ENCODE results near the gene ABHD8.

ABHD8 gene

DNA sequence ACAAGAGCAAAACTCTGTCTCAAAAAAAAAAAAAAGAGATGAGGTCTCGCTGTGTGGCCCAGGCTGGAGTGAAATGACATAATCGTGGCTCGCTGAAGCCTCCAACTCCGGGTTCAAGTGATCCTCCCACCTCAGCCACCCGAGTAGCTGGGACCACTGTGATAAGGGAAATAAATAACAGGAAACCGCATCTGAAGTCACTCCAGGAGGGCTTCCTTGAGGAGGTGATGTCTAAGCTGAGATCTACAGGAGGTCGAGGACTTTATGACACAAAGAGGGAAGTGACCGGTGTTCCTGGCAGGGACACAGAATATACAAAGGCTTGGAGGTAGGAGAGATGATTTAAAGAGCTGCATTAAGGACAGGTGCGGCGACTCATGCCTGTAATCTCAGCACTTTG, 48.6 kb downstream of the ABHD8 start:
- Histone ChIP-seq H3K27ac (ENCODE audit: low read depth, low read length) (no peak overlapping the region), H3K4me3 (ENCODE audit: low read length) (no peak overlapping the region), H3K4me2 (ENCODE audit: low read length) (no peak overlapping the region), H3F3A (ENCODE audit: control insufficient read depth, insufficient read depth) (no peaks in the 10 kb centered on the region), H3K4me1 (ENCODE audit: control insufficient read depth, low read length) (no peaks in the 10 kb centered on the region), H3K79me2 (ENCODE audit: control insufficient read depth, low read length) (no peaks in the 10 kb centered on the region), H3K27me3 (ENCODE audit: control insufficient read depth, low read length) (no peaks in the 10 kb centered on the region), H3K9me3 (ENCODE audit: control insufficient read depth, insufficient read depth, low read length) (no peaks in the 10 kb centered on the region), H4K20me1 (ENCODE audit: control insufficient read depth, insufficient read depth, low read depth, low read length) (no peaks in the 10 kb centered on the region), H3K9me2 (replicated peaks; ENCODE audit: control insufficient read depth, low read length) (no peaks in the 10 kb centered on the region), H3K36me3 (ENCODE audit: control insufficient read depth, low read length) (no peaks in the 10 kb centered on the region)
- TF ChIP-seq EZH2phosphoT487 (IDR thresholded peaks at IDR 0.05; ENCODE audit: borderline replicate concordance, low read length): no peak
- TF ChIP-seq, protein P1, sequence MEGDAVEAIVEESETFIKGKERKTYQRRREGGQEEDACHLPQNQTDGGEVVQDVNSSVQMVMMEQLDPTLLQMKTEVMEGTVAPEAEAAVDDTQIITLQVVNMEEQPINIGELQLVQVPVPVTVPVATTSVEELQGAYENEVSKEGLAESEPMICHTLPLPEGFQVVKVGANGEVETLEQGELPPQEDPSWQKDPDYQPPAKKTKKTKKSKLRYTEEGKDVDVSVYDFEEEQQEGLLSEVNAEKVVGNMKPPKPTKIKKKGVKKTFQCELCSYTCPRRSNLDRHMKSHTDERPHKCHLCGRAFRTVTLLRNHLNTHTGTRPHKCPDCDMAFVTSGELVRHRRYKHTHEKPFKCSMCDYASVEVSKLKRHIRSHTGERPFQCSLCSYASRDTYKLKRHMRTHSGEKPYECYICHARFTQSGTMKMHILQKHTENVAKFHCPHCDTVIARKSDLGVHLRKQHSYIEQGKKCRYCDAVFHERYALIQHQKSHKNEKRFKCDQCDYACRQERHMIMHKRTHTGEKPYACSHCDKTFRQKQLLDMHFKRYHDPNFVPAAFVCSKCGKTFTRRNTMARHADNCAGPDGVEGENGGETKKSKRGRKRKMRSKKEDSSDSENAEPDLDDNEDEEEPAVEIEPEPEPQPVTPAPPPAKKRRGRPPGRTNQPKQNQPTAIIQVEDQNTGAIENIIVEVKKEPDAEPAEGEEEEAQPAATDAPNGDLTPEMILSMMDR (IDR thresholded peaks at IDR 0.05; ENCODE audit: low read depth, low read length, poor library complexity, severe bottlenecking): no peak

DNA sequence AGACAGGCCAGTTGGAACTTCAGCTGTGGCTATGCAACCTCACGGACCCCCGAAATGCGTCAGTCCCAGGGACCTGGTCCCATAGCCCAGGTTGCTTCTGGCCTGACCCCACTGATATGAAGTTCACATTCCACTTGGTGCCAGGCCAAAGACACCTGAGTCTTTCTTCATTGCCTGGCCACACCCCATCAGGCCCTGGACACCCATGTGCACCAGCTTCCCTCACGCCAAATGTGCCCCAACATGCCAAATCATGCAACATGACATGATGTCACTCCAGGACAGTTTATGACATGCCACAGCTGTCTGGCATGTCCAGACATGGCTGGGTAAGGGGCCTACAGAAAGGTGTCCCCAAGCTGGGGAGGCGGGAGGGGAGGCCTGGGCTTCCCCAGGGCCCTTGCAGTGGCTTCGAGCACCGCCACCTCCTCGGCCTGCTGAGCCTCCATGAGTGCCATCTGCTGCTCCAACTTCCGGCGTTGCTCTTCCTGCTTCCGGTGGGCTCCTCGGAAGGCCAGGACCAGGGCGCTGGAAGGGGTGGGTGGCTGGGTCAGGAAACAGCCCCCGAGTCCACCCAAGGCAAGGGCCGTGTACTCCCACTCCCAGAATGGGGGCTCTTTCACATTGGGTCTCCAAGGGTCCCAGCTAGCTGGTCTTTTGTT, 53.2 kb downstream of the ABHD8 start:
- Histone ChIP-seq H3K4me1 (ENCODE audit: control insufficient read depth, low read length) (peaks cover 19% of the 10 kb centered on the region), H3K27me3 (ENCODE audit: control insufficient read depth, low read length) (no peaks in the 10 kb centered on the region), H3K4me3 (ENCODE audit: low read length) (no peak overlapping the region), H3K9me2 (replicated peaks; ENCODE audit: control insufficient read depth, low read length) (no peaks in the 10 kb centered on the region), H3F3A (ENCODE audit: control insufficient read depth, insufficient read depth) (peaks cover 4% of the 10 kb centered on the region), H4K20me1 (ENCODE audit: control insufficient read depth, insufficient read depth, low read depth, low read length) (no peaks in the 10 kb centered on the region), H3K9me3 (ENCODE audit: control insufficient read depth, insufficient read depth, low read length) (no peaks in the 10 kb centered on the region), H3K36me3 (ENCODE audit: control insufficient read depth, low read length) (no peaks in the 10 kb centered on the region), H3K27ac (ENCODE audit: low read depth, low read length) (no peak overlapping the region), H3K79me2 (ENCODE audit: control insufficient read depth, low read length) (peaks cover 3% of the 10 kb centered on the region), H3K4me2 (ENCODE audit: low read length) (no peak overlapping the region)
- TF ChIP-seq, protein P1 (IDR thresholded peaks at IDR 0.05; ENCODE audit: low read depth, low read length, poor library complexity, severe bottlenecking): no peak

DNA sequence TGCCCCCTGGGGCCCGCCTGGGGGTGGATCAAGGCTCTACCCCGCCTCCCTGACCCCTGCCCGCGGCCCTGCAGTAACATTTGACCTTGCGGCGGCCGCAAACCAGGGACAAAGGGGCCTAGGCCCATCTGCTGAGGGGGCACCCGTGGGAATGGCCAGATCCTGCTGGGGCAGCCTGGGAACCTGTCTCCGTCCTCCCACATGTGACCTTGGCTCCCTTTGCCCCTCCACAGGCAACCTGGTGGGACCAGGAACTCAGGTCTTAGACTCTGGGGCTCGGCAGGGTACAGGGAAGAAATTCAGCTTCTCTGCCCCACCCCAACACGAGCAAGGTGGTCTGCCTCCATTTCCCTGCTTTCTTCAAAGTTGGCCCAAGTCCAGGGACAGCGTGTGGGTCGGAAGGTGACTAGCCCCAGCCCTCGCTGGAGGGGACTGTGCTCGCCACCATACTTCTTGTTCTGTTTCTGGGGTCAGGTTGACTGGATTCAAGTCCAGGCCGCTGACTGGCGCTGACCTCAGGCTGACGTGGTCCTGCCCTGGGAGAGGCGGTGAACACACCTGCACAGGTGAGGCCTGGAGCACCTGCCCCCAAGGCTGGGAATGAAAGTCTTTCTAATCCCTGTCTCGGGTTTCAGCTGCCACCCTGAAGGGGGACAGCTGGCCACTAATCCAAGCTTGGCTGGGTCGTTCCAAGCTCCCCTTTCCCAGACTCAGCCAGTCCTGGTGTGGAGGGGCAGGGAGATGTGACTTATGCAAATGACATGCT, 55.0 kb downstream of the ABHD8 start:
- no peak for TF ChIP-seq EZH2phosphoT487 (IDR thresholded peaks at IDR 0.05; ENCODE audit: borderline replicate concordance, low read length)
- TF ChIP-seq, protein P1 (IDR thresholded peaks at IDR 0.05; ENCODE audit: low read depth, low read length, poor library complexity, severe bottlenecking): no peak

More for the DNA sequence above, 55.0 kb downstream of the ABHD8 start:
- Histone ChIP-seq H3K27ac (ENCODE audit: low read depth, low read length) (no peak overlapping the region), H3K36me3 (ENCODE audit: control insufficient read depth, low read length) (peaks cover 4% of the 10 kb centered on the region), H3K27me3 (ENCODE audit: control insufficient read depth, low read length) (no peaks in the 10 kb centered on the region), H3K4me2 (ENCODE audit: low read length) (no peak overlapping the region), H3K9me2 (replicated peaks; ENCODE audit: control insufficient read depth, low read length) (no peaks in the 10 kb centered on the region), H3K9me3 (ENCODE audit: control insufficient read depth, insufficient read depth, low read length) (no peaks in the 10 kb centered on the region), H3K4me3 (ENCODE audit: low read length) (no peak overlapping the region), H3K79me2 (ENCODE audit: control insufficient read depth, low read length) (peaks cover 21% of the 10 kb centered on the region), H3K4me1 (ENCODE audit: control insufficient read depth, low read length) (peaks cover 28% of the 10 kb centered on the region), H3F3A (ENCODE audit: control insufficient read depth, insufficient read depth) (peaks cover 10% of the 10 kb centered on the region), H4K20me1 (ENCODE audit: control insufficient read depth, insufficient read depth, low read depth, low read length) (peaks cover 5% of the 10 kb centered on the region)
